ENCODE data around the gene DCDC1.

GRCh38 chr11:31050061-31050765 is 319.3 kb downstream of the DCDC1 start:
- TF ChIP-seq POLR2A (IDR thresholded peaks at IDR 0.05): no peak
- no peak for TF ChIP-seq CTCF (IDR thresholded peaks at IDR 0.05)
- no peak for TF ChIP-seq POLR2AphosphoS5 (IDR thresholded peaks at IDR 0.05)

All from suprapubic skin (tissue), 4 donors.